RWPE1 (cell line): ENCODE data around the gene CALY.

ENCODE experiments used
- CTCF ChIA-PET: fragments of 350-600 bp; sonication (Branson Sonifier 250); formaldehyde crosslinking; extraction: SDS; loops from one replicate; lab custom pipeline; 2021; lab: Yijun Ruan, JAX
- POLR2A ChIA-PET: fragments of 400-600 bp; formaldehyde crosslinking; extraction: SDS; loops from one replicate; lab custom pipeline; 2020; ENCODE audit warnings: antibody characterized with exemption; ENCODE audit not compliant: low non-redundant PET; lab: Yijun Ruan, JAX
- DNase-seq: peaks from one replicate; pipeline ENCODE4 v3.0.0; 2012; ENCODE audit warnings: low spot score
- H3K27ac ChIP-seq: fragments of 450-650 bp; 2 replicates; pipeline ENCODE4 v1.5.1; 2017
- CTCF ChIP-seq: fragments of 450-650 bp; conservative IDR thresholded peaks from 2 replicates; pipeline ENCODE4 v1.5.1; 2017; ENCODE audit warnings: low read depth, mild to moderate bottlenecking

The CALY gene

GRCh38 chr10:133356549-133357284, 20.0 kb upstream of the CALY start:
- no peak for TF ChIP-seq CTCF
- H3K27ac ChIP-seq, result peak overlapping the region; percentile 54
- ChIA-PET POLR2A (interaction anchor here (0.6 kb wide), 1 partner anchor 21 kb away, joined by 3 read pairs; no protein-coding TSS in a partner anchor), CTCF (interaction anchor here (0.8 to 2.0 kb wide), 2 partner anchors 27 kb away, joined by 4 to 11 read pairs; no protein-coding TSS in a partner anchor)
- DNase-seq, result no peak

GRCh38 chr10:133355991-133356390, 19.3 kb upstream of the CALY start:
- ChIA-PET POLR2A (interaction anchor here (1.2 kb wide), 1 partner anchor 9 kb away, joined by 3 read pairs; the partner anchor contains the start of gene PRAP1), CTCF (interaction anchor here (2.0 kb wide), 1 partner anchor 26 kb away, joined by 11 read pairs; no protein-coding TSS in a partner anchor)
- no peak for DNase-seq
- TF ChIP-seq CTCF, result no peak
- H3K27ac ChIP-seq, result no peak overlapping the region

GRCh38 chr10:133355266-133355665, 18.6 kb upstream of the CALY start:
- no peak for TF ChIP-seq CTCF
- no peak overlapping the region for H3K27ac ChIP-seq
- ChIA-PET CTCF (interaction anchor here (2.0 kb wide), 1 partner anchor 26 kb away, joined by 11 read pairs; no protein-coding TSS in a partner anchor), POLR2A (interaction anchor here (1.2 kb wide), 1 partner anchor 8 kb away, joined by 3 read pairs; the partner anchor contains the start of gene PRAP1)
- DNase-seq, result no peak

- no peak for DNase-seq
- ChIA-PET POLR2A (interaction anchor here (1.2 kb wide), 1 partner anchor 8 kb away, joined by 3 read pairs; the partner anchor contains the start of gene PRAP1), CTCF (interaction anchor here (2.0 kb wide), 1 partner anchor 25 kb away, joined by 11 read pairs; no protein-coding TSS in a partner anchor)
- no peak overlapping the region for H3K27ac ChIP-seq
- no peak for TF ChIP-seq CTCF
Measured at GRCh38 chr10:133354672-133355240, 18.1 kb upstream of the CALY start.

GRCh38 chr10:133353988-133354605, 17.4 kb upstream of the CALY start:
- POLR2A ChIA-PET, result interaction anchor here (0.5 kb wide), 1 partner anchor 90 kb away, joined by 3 read pairs; no protein-coding TSS in a partner anchor
- TF ChIP-seq CTCF, result no peak

More at GRCh38 chr10:133353988-133354605, 17.4 kb upstream of the CALY start:
- CTCF ChIA-PET, result interaction anchor here (1.2 kb wide), 1 partner anchor 25 kb away, joined by 13 read pairs; no protein-coding TSS in a partner anchor
- H3K27ac ChIP-seq, result no peak overlapping the region
- DNase-seq, result no peak
